Brain microvascular endothelial cell (primary cell): ENCODE results near the gene PTPMT1.
A peak's percentile ranks its signal among the peaks of the same experiment; 100 is the strongest.

Experiments used
- DNase-seq: peaks from one replicate; pipeline ENCODE4 v3.0.0-alpha.2; 2020
- H3K27ac ChIP-seq: fragments of 250-450 bp; sonication (Bioruptor Pico); 2 replicates; pipeline ENCODE4 v1.5.1; 2020; ENCODE audit warnings: mild to moderate bottlenecking, moderate library complexity
- H3K27me3 ChIP-seq: fragments of 250-450 bp; sonication (Bioruptor Pico); replicated peaks from 2 replicates; pipeline ENCODE4 v1.5.1; 2020; ENCODE audit warnings: mild to moderate bottlenecking
- H3K36me3 ChIP-seq: fragments of 250-450 bp; sonication (Bioruptor Pico); replicated peaks from 2 replicates; pipeline ENCODE4 v1.5.1; 2020; ENCODE audit warnings: mild to moderate bottlenecking
- H3K4me3 ChIP-seq: 2 replicates; pipeline ENCODE4 v1.5.1; 2011; ENCODE audit warnings: low read depth, mild to moderate bottlenecking, control low read depth, low read length, moderate library complexity
- in situ Hi-C: cut with HindIII; loops from 2 replicates; pipeline ENCODE4 v1.10.0; 2017; ENCODE audit warnings: low sequenced_read_pairs, low pct_ligation_motif_present
- TF ChIP-seq, protein P1 (sequence below): IDR thresholded peaks from 2 replicates; pipeline ENCODE4 v1.5.1; 2011; ENCODE audit warnings: low read depth, mild to moderate bottlenecking, moderate library complexity, low read length, control low read depth, inconsistent platforms; ENCODE audit errors: missing control alignments

PTPMT1 gene

GRCh38 chr11:47593934-47594855 lies 28.8 kb downstream of the PTPMT1 start, which contains the start of gene C1QTNF4:
Gene C1QTNF4, minus strand, starts transcription at chr11:47594411. Its CDS starts 3,601 bp downstream, at chr11:47590810.
- TF ChIP-seq, protein P1, sequence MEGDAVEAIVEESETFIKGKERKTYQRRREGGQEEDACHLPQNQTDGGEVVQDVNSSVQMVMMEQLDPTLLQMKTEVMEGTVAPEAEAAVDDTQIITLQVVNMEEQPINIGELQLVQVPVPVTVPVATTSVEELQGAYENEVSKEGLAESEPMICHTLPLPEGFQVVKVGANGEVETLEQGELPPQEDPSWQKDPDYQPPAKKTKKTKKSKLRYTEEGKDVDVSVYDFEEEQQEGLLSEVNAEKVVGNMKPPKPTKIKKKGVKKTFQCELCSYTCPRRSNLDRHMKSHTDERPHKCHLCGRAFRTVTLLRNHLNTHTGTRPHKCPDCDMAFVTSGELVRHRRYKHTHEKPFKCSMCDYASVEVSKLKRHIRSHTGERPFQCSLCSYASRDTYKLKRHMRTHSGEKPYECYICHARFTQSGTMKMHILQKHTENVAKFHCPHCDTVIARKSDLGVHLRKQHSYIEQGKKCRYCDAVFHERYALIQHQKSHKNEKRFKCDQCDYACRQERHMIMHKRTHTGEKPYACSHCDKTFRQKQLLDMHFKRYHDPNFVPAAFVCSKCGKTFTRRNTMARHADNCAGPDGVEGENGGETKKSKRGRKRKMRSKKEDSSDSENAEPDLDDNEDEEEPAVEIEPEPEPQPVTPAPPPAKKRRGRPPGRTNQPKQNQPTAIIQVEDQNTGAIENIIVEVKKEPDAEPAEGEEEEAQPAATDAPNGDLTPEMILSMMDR: no peak
- peaks cover 28% of the 10 kb centered on the region for H3K27me3 ChIP-seq
- in situ Hi-C loops: no loop called here
- no peak for DNase-seq
- no peak within 1 kb of the TSS for H3K27ac ChIP-seq
- H3K36me3 ChIP-seq: no peaks in the 10 kb centered on the region
- peak within 1 kb of the TSS; percentile 22 for H3K4me3 ChIP-seq

GRCh38 chr11:47595029-47595428 lies 29.6 kb downstream of the PTPMT1 start:
- TF ChIP-seq, protein P1: no peak
- DNase-seq: no peak
- Histone ChIP-seq H3K27me3 (peaks cover 28% of the 10 kb centered on the region), H3K36me3 (no peaks in the 10 kb centered on the region), H3K4me3 (no peak overlapping the region), H3K27ac (no peak overlapping the region)
- in situ Hi-C loops: no loop called here

DNA sequence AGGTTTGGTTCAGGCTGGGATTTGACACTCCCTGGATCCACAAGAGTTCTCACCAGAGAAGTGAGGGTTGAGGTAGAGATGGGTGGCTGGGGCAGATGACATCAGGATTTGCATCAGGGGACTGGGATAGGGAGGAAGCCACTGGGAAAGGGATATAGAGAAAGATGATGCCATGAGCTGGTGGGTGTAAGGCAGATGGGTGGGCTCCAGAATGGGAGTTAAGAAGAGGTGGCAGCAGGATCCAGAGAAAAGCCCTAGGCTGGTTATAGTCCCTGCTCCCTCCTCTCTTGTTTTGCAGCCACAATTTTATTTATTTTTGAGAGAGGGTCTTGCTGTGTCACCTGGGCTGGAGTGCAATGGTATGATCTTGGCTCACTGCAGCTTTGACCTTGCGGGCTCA lies 30.6 kb downstream of the PTPMT1 start:
- TF ChIP-seq, protein P1: no peak
- H3K27ac ChIP-seq: no peak overlapping the region
- peaks cover 28% of the 10 kb centered on the region for H3K27me3 ChIP-seq
- in situ Hi-C loops: no loop called here
- no peak for DNase-seq
- H3K36me3 ChIP-seq: no peaks in the 10 kb centered on the region
- no peak overlapping the region for H3K4me3 ChIP-seq

DNA sequence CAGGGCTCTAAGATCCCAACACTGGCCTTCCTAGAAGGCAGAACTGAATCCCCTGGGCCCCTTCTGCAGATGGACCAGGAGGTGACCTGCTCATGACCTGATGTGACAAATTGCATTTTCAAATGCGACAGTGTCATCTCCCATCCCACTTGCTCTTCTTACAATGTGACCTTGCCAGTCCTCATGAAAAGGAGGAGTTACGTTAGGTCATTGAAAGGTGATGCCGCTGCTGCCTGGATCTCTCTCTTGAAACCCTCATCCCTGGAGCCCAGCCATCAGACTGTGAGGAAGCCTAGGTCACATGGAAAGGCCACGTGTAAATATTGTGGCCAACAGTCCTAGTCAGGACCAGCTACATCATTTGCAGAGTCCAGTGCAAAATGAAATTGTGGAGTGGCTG lies 34.5 kb downstream of the PTPMT1 start:
- Histone ChIP-seq H3K36me3 (no peaks in the 10 kb centered on the region), H3K27me3 (peaks cover 4% of the 10 kb centered on the region), H3K27ac (no peak overlapping the region), H3K4me3 (no peak overlapping the region)
- DNase-seq: no peak
- TF ChIP-seq, protein P1: no peak
- in situ Hi-C loops: no loop called here

DNA sequence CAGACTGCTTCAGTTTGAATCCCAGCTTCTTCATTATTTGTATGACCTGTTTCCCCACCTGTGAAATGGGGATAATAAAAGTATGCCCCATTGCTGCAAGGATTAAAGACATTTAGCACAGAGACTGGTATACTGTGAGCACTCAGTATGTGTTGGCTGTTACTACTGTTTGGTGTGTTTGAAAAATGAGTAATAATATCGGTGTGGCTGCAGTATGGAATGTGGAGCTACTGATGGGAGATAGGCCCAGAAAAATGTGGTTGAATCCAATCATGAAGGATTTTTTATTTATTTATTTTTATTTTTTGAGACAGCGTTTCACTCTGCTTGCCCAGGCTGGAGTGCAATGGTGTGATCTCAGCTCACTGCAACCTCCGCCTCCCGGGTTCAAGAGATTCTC lies 37.9 kb downstream of the PTPMT1 start:
- no peak overlapping the region for H3K27ac ChIP-seq
- H3K36me3 ChIP-seq: no peaks in the 10 kb centered on the region
- H3K4me3 ChIP-seq: no peak overlapping the region
- in situ Hi-C loops: no loop called here
- no peaks in the 10 kb centered on the region for H3K27me3 ChIP-seq
- no peak for DNase-seq
- TF ChIP-seq, protein P1: no peak
